H9 (cell line): ENCODE results near the gene EDARADD. TPM values are rescaled to one million over a fixed set of nuclear protein-coding genes. Genes with fewer than 3 reads are reported as not detected.

ENCODE experiments used
- DNase-seq: peaks from one replicate; pipeline ENCODE4 v3.0.0-alpha.2; 2017
- H2AFZ ChIP-seq: one replicate; pipeline ENCODE4 v1.6.1; 2013; ENCODE audit warnings: mild to moderate bottlenecking, low read length, control low read depth, moderate library complexity
- H2AK5ac ChIP-seq: 2 replicates; pipeline ENCODE4 v1.6.1; 2013; ENCODE audit warnings: low read length, control low read depth, mixed read lengths; ENCODE audit not compliant: insufficient read length
- H2BK120ac ChIP-seq: one replicate; pipeline ENCODE4 v1.6.1; 2013; ENCODE audit warnings: low read depth, mild to moderate bottlenecking, low read length, control low read depth, inconsistent platforms; ENCODE audit not compliant: poor library complexity, severe bottlenecking
- H2BK12ac ChIP-seq: 2 replicates; pipeline ENCODE4 v1.6.1; 2013; ENCODE audit warnings: low read length, control low read depth, mixed read lengths, low read depth; ENCODE audit not compliant: insufficient read length
- H2BK15ac ChIP-seq: 2 replicates; pipeline ENCODE4 v1.6.1; 2013; ENCODE audit warnings: low read depth, low read length, control low read depth
- H2BK20ac ChIP-seq: one replicate; pipeline ENCODE4 v1.6.1; 2013; ENCODE audit warnings: low read depth, mild to moderate bottlenecking, low read length, control low read depth, inconsistent platforms; ENCODE audit not compliant: poor library complexity, severe bottlenecking
- H2BK5ac ChIP-seq: 2 replicates; pipeline ENCODE4 v1.6.1; 2013; ENCODE audit warnings: low read length, control low read depth, mixed read lengths; ENCODE audit not compliant: insufficient read length
- H3K14ac ChIP-seq: 2 replicates; pipeline ENCODE4 v1.6.1; 2013; ENCODE audit warnings: low read length, control low read depth; ENCODE audit not compliant: insufficient read depth
- H3K18ac ChIP-seq: 2 replicates; pipeline ENCODE4 v1.6.1; 2013; ENCODE audit warnings: low read depth, mild to moderate bottlenecking, mixed read lengths, low read length, control low read depth; ENCODE audit not compliant: insufficient read length
- H3K23ac ChIP-seq: 2 replicates; pipeline ENCODE4 v1.6.1; 2013; ENCODE audit warnings: low read length, control low read depth, mixed read lengths, low read depth; ENCODE audit not compliant: insufficient read length
- H3K23me2 ChIP-seq: 2 replicates; pipeline ENCODE4 v1.6.1; 2013; ENCODE audit warnings: low read depth, mild to moderate bottlenecking, mixed read lengths, low read length, control low read depth; ENCODE audit not compliant: insufficient read length, poor library complexity, severe bottlenecking
- H3K27ac ChIP-seq: 2 replicates; pipeline ENCODE4 v1.5.1; 2013; ENCODE audit warnings: low read length, control low read depth, mixed read lengths, low read depth; ENCODE audit not compliant: insufficient read length
- H3K27me3 ChIP-seq: 2 replicates; pipeline ENCODE4 v1.6.1; 2013; ENCODE audit warnings: low read length, control low read depth, inconsistent platforms; ENCODE audit not compliant: insufficient read depth
- H3K4ac ChIP-seq: 2 replicates; pipeline ENCODE4 v1.6.1; 2013; ENCODE audit warnings: low read depth, mild to moderate bottlenecking, control low read depth, inconsistent platforms, low read length, moderate library complexity
- H3K4me1 ChIP-seq: 2 replicates; pipeline ENCODE4 v1.6.1; 2013; ENCODE audit warnings: low read length, control low read depth, inconsistent platforms; ENCODE audit not compliant: insufficient read depth
- H3K4me2 ChIP-seq: 2 replicates; pipeline ENCODE4 v1.6.1; 2013; ENCODE audit warnings: low read length, control low read depth, mixed read lengths; ENCODE audit not compliant: insufficient read length, insufficient read depth
- H3K56ac ChIP-seq: 2 replicates; pipeline ENCODE4 v1.6.1; 2013; ENCODE audit warnings: low read depth, mild to moderate bottlenecking, mixed read lengths, low read length, control low read depth; ENCODE audit not compliant: insufficient read length
- H3K79me1 ChIP-seq: 2 replicates; pipeline ENCODE4 v1.6.1; 2013; ENCODE audit warnings: low read depth, mild to moderate bottlenecking, moderate library complexity, low read length, control low read depth, inconsistent platforms; ENCODE audit not compliant: insufficient read depth, poor library complexity, severe bottlenecking
- H3K79me2 ChIP-seq: 2 replicates; pipeline ENCODE4 v1.6.1; 2013; ENCODE audit warnings: low read length, control low read depth, inconsistent platforms; ENCODE audit not compliant: insufficient read depth
- H3K9ac ChIP-seq: 2 replicates; pipeline ENCODE4 v1.6.1; 2013; ENCODE audit warnings: low read length, control low read depth, mixed read lengths; ENCODE audit not compliant: insufficient read length; ENCODE audit errors: extremely low read depth
- H3K9me3 ChIP-seq: one replicate; pipeline ENCODE4 v1.6.1; 2013; ENCODE audit warnings: low read depth, low read length, inconsistent platforms; ENCODE audit not compliant: control insufficient read depth
- H3T11ph ChIP-seq: one replicate; pipeline ENCODE4 v1.6.1; 2013; ENCODE audit warnings: mild to moderate bottlenecking, low read length, control low read depth, inconsistent platforms
- H4K20me1 ChIP-seq: one replicate; pipeline ENCODE4 v1.6.1; 2013; ENCODE audit not compliant: control insufficient read depth, insufficient read length, insufficient read depth
- H4K5ac ChIP-seq: 2 replicates; pipeline ENCODE4 v1.6.1; 2013; ENCODE audit warnings: low read depth, mild to moderate bottlenecking, mixed read lengths, low read length, control low read depth; ENCODE audit not compliant: insufficient read length
- H4K8ac ChIP-seq: replicated peaks from 2 replicates; pipeline ENCODE4 v1.6.1; 2013; ENCODE audit warnings: low read length, control low read depth, mixed read lengths, low read depth; ENCODE audit not compliant: insufficient read length
- H4K91ac ChIP-seq: 2 replicates; pipeline ENCODE4 v1.6.1; 2013; ENCODE audit warnings: low read depth, mild to moderate bottlenecking, moderate library complexity, mixed read lengths, low read length, control low read depth; ENCODE audit not compliant: insufficient read length
- H3K27ac Mint-ChIP-seq, 3 experiments: 2 replicates in 2 of 3; 3 replicates in 1 of 3; pipeline ENCODE4 v1.8.0; 2020 to 2021; ENCODE audit warnings: mixed read lengths in 3 of 3, mild to moderate bottlenecking in 1 of 3, moderate library complexity in 1 of 3
- H3K27me3 Mint-ChIP-seq: 2 replicates; pipeline ENCODE4 v1.8.0; 2021; ENCODE audit warnings: low read depth, mild to moderate bottlenecking, moderate library complexity, mixed read lengths
- H3K36me3 Mint-ChIP-seq, 3 experiments: 2 replicates in 2 of 3; 3 replicates in 1 of 3; pipeline ENCODE4 v1.8.0; 2020 to 2021; ENCODE audit warnings: low read depth in 3 of 3, mixed read lengths in 3 of 3; ENCODE audit not compliant: insufficient read depth in 1 of 3
- H3K4me1 Mint-ChIP-seq, 2 experiments: 2 replicates each; pipeline ENCODE4 v1.8.0; 2020; ENCODE audit warnings: mixed read lengths in 2 of 2
- H3K4me3 Mint-ChIP-seq, 2 experiments: 2 replicates in 1 of 2; 3 replicates in 1 of 2; pipeline ENCODE4 v1.8.0; 2020 to 2021; ENCODE audit warnings: mild to moderate bottlenecking in 2 of 2, mixed read lengths in 2 of 2, moderate library complexity in 1 of 2
- H3K9me3 Mint-ChIP-seq, 2 experiments: 2 replicates in 1 of 2; 3 replicates in 1 of 2; pipeline ENCODE4 v1.8.0; 2020; ENCODE audit warnings: mild to moderate bottlenecking in 2 of 2, mixed read lengths in 2 of 2, moderate library complexity in 1 of 2
- total RNA-seq: library from RNA; stranded (reverse); gene quantifications from 2 replicates; pipeline ENCODE4 v1.2.1, GENCODE V29; 2021
- TF ChIP-seq, protein P1 (sequence below): fragments of 200-600 bp; sonication (generic); conservative IDR thresholded peaks from 3 replicates; pipeline ENCODE4 v1.8.0; 2021; ENCODE audit warnings: antibody characterized with exemption, mild to moderate bottlenecking

The EDARADD gene
- total RNA-seq, 1 experiment from 2014 or later: 3.8 TPM

DNA sequence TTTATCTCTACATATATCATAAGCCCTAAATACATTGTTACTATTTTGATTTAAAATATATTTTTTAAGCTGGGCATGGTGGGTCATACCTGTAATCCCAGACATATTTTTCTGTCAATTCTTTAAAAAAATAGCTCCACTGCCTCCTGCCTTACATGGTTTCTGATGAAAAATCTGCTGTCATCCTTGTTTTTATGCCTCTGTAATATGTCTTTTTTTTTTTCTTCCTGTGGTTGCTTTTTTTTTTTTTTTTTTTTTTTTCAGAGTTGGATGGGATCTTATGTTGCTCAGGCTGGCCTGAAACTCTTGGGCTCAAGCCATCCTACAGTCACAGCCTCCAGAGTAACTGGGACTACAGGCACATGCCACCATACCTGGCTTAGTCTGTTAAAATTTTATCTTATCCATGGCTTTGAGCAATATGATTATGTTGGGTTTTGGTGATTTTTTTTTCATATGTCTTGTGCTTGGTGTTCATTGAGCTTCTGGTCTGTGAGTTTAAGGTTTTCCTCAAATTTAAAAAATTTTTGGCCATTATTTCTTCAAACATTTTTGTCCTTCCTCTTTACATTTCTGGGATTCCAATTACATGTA is 12.4 kb upstream of the EDARADD start:
- Histone ChIP-seq H3K18ac (no peak overlapping the region), H4K91ac (no peak overlapping the region), H3K4me1 (no peaks in the 10 kb centered on the region), H3K56ac (no peak overlapping the region), H2BK15ac (no peak overlapping the region), H3K27me3 (no peaks in the 10 kb centered on the region), H4K20me1 (no peaks in the 10 kb centered on the region), H3K23me2 (no peaks in the 10 kb centered on the region), H3K4me2 (no peak overlapping the region), H3K27ac (no peak overlapping the region), H3K79me2 (no peaks in the 10 kb centered on the region), H2BK120ac (no peak overlapping the region), H2BK5ac (no peak overlapping the region), H3K9ac (no peak overlapping the region), H3K9me3 (no peaks in the 10 kb centered on the region), H4K8ac (no peak overlapping the region), H3T11ph (no peak overlapping the region), H2BK20ac (no peak overlapping the region), H3K79me1 (no peaks in the 10 kb centered on the region), H3K14ac (no peak overlapping the region), H3K4ac (no peak overlapping the region), H4K5ac (no peak overlapping the region), H2AFZ (no peak overlapping the region), H2BK12ac (no peak overlapping the region), H3K23ac (no peak overlapping the region), H2AK5ac (no peak overlapping the region)
- Mint-ChIP-seq H3K27me3 (peaks cover 3% of the 10 kb centered on the region; the same call in 1 of the 2 replicates), H3K36me3 (peaks cover 0 to 12% (median 6%) of the 10 kb centered on the region in 3 experiments; a peak in 4 of 7 replicates), H3K27ac (no peak overlapping the region), H3K4me1 (no peaks in the 10 kb centered on the region), H3K9me3 (peaks cover 11 to 13% of the 10 kb centered on the region in 2 experiments; a peak in 3 of 5 replicates), H3K4me3 (no peak overlapping the region)
- TF ChIP-seq, protein P1, sequence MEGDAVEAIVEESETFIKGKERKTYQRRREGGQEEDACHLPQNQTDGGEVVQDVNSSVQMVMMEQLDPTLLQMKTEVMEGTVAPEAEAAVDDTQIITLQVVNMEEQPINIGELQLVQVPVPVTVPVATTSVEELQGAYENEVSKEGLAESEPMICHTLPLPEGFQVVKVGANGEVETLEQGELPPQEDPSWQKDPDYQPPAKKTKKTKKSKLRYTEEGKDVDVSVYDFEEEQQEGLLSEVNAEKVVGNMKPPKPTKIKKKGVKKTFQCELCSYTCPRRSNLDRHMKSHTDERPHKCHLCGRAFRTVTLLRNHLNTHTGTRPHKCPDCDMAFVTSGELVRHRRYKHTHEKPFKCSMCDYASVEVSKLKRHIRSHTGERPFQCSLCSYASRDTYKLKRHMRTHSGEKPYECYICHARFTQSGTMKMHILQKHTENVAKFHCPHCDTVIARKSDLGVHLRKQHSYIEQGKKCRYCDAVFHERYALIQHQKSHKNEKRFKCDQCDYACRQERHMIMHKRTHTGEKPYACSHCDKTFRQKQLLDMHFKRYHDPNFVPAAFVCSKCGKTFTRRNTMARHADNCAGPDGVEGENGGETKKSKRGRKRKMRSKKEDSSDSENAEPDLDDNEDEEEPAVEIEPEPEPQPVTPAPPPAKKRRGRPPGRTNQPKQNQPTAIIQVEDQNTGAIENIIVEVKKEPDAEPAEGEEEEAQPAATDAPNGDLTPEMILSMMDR: no peak
- no peak for DNase-seq
